Spleen (tissue), 7 donors: ENCODE results near the gene GPBP1.

Experiments
- CTCF ChIP-seq, 11 experiments: fragments of 200-600 bp in 7 of 11; fragments of 450-650 bp in 4 of 11; sonication (generic) in 4 of 11; IDR thresholded peaks in 8 of 11; conservative IDR thresholded peaks in 3 of 11; 1 replicate in 7 of 11; 2 replicates in 4 of 11; pipeline versions ENCODE4 v1.4.0 to v1.8.0; 2016 to 2021; ENCODE audit warnings: antibody characterized with exemption in 11 of 11, inconsistent platforms in 4 of 11, mild to moderate bottlenecking in 1 of 11
- POLR2A ChIP-seq, 3 donors: fragments of 450-650 bp; IDR thresholded peaks; one replicate each; pipeline ENCODE4 v1.5.1; 2017; ENCODE audit warnings: antibody characterized with exemption in 3 of 3, mild to moderate bottlenecking in 1 of 3
- POLR2AphosphoS5 ChIP-seq, 3 donors: sonication (generic); formaldehyde crosslinking; IDR thresholded peaks; one replicate each; pipeline ENCODE4 v1.5.1; 2017; ENCODE audit warnings: antibody characterized with exemption in 3 of 3
- donor health status: DM: no; HTN: no; CAD: no; lungs with moderate emphysema.
- donor health status: DM: no; HTN: no; CAD: no.
- donor health status: DM: no; HTN: no; CAD: no.

GRCh38 chr5:57175551-57176309 is 1.9 kb downstream of the GPBP1 start:
- no peak for TF ChIP-seq CTCF (IDR thresholded peaks at IDR 0.05 in 8 of 11, conservative IDR thresholded peaks at IDR 0.05 in 3 of 11)
- no peak for TF ChIP-seq POLR2A (IDR thresholded peaks at IDR 0.05)
- TF ChIP-seq POLR2AphosphoS5 (IDR thresholded peaks at IDR 0.05), result no peak
